Measurements from ENCODE around the gene PLD2.

- TF ChIP-seq CTCF (IDR thresholded peaks at IDR 0.05; ENCODE audit: low read depth, low read length, poor library complexity, severe bottlenecking) (no peak), EZH2phosphoT487 (IDR thresholded peaks at IDR 0.05; ENCODE audit: borderline replicate concordance, low read length) (no peak)
Measured at GRCh38 chr17:4822835-4823234, 15.9 kb downstream of the PLD2 start.

Data from DOHH2 (cell line).